Right lobe of liver (tissue), 6 donors: ENCODE data around the gene RIMS1. TPM values are rescaled to one million over a fixed set of nuclear protein-coding genes. Genes with fewer than 3 reads are reported as not detected.

Experiments
- ATAC-seq, 4 donors: fragments of 200-7000 bp; cut with Tn5 transposase; one replicate each; pipeline ENCODE4 v1.9.1; 2020; ENCODE audit warnings: mild to moderate bottlenecking in 4 of 4, moderate library complexity in 4 of 4
- DNase-seq, 3 donors: peaks; one replicate each; pipeline ENCODE4 v3.0.0-alpha.2; 2020
- H3K27ac ChIP-seq, 3 donors: fragments of 200-600 bp; one replicate each; pipeline ENCODE4 v1.8.0; 2022
- H3K27me3 ChIP-seq, 2 donors: fragments of 200-600 bp; one replicate each; pipeline ENCODE4 v1.8.0; 2022
- H3K36me3 ChIP-seq, 4 donors: fragments of 200-600 bp; sonication (generic) in 1 of 4; one replicate each; pipeline versions ENCODE4 v1.5.1 to v1.8.0; 2017 to 2022; ENCODE audit warnings: control low read depth in 1 of 4
- H3K4me1 ChIP-seq, 4 donors: fragments of 200-600 bp; sonication (generic) in 1 of 4; one replicate each; pipeline versions ENCODE4 v1.5.1 to v1.8.0; 2017 to 2022; ENCODE audit warnings: control low read depth in 1 of 4
- H3K4me3 ChIP-seq, 3 donors: fragments of 200-600 bp; one replicate each; pipeline ENCODE4 v1.8.0; 2022
- H3K9me3 ChIP-seq, 4 donors: fragments of 200-600 bp; sonication (generic) in 1 of 4; one replicate each; pipeline versions ENCODE4 v1.5.1 to v1.8.0; 2017 to 2022; ENCODE audit warnings: control low read depth in 1 of 4
- POLR2A ChIP-seq: fragments of 450-650 bp; IDR thresholded peaks from one replicate; pipeline ENCODE4 v1.6.1; 2017; ENCODE audit warnings: antibody characterized with exemption, mild to moderate bottlenecking
- WGBS: methylation state at CpG from one replicate; pipeline ENCODE4 v1.1.6; 2018; ENCODE audit warnings: low coverage, low lambda C conversion rate; ENCODE audit not compliant: insufficient coverage; ENCODE audit errors: missing lambda C conversion rate; 5-methylcytosine and 5-hydroxymethylcytosine counted together
- intact Hi-C, 2 donors: fragments of 100-400 bp; cut with DNase I; formaldehyde crosslinking; loops; one replicate each; pipeline versions ENCODE4 v1.11.2 to v1.14.1; 2022
- total RNA-seq, 6 experiments: library from RNA; depleted of rRNA in 2 of 6; stranded (reverse); fragments of >200 nt in 2 of 6; fragmentation: NEBNext Ultra II Directional in 3 of 6; extraction: Animal tissue kit (Norgen Biotek cat#: 25700) in 3 of 6; gene quantifications; one replicate each; pipeline versions ENCODE4 v1.1.0 to v1.2.4, GENCODE V29; 2016 to 2023
- TF ChIP-seq, protein P1 (sequence below), 4 donors: fragments of 200-600 bp in 3 of 4; fragments of 450-650 bp in 1 of 4; IDR thresholded peaks; one replicate each; pipeline versions ENCODE4 v1.5.1 to v1.8.0; 2016 to 2022; ENCODE audit warnings: antibody characterized with exemption in 4 of 4, mild to moderate bottlenecking in 2 of 4
- donor health status: DM: no; HTN: yes; CAD: no.
- donor health status: DM: no; HTN: no; CAD: no.
- donor health status: DM: no; HTN: no; CAD: no.
- donor health status: DM: no; HTN: yes; CAD: no.
- donor health status: DM: no; HTN: yes; CAD: no.

RIMS1 gene
- total RNA-seq, 6 experiments from 2014 or later, result 0.09 to 0.69 TPM; not detected in 4

DNA sequence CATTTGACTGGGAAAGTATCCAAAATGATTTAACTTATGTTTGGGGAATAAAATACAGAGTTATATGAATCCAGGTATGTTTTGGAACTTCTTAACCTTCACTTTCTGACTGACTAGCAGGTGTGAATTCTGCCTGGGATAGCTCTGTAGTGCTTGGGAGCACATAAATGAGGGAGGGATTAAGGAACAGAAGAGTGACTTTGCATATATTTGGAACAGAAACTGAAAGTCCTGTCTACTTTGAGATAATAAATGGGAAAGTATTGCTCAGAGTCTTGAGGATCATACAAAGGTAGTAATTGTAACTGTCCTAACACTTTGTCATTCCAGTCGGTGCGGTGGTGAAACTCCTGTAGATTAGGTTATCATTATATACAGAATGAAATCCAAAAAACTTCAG, 317.6 kb downstream of the RIMS1 start:
- Histone ChIP-seq H3K9me3 (no peaks in the 10 kb centered on the region), H3K27ac (no peak overlapping the region), H3K36me3 (no peaks in the 10 kb centered on the region), H3K4me3 (no peak overlapping the region), H3K4me1 (no peaks in the 10 kb centered on the region), H3K27me3 (no peaks in the 10 kb centered on the region)
- 46% methylated on average over 2 of the region's 2 CpGs for WGBS
- intact Hi-C loops, result no loop called here
- DNase-seq (no peak), ATAC-seq (no peak)
- TF ChIP-seq POLR2A, result no peak
- TF ChIP-seq, protein P1, sequence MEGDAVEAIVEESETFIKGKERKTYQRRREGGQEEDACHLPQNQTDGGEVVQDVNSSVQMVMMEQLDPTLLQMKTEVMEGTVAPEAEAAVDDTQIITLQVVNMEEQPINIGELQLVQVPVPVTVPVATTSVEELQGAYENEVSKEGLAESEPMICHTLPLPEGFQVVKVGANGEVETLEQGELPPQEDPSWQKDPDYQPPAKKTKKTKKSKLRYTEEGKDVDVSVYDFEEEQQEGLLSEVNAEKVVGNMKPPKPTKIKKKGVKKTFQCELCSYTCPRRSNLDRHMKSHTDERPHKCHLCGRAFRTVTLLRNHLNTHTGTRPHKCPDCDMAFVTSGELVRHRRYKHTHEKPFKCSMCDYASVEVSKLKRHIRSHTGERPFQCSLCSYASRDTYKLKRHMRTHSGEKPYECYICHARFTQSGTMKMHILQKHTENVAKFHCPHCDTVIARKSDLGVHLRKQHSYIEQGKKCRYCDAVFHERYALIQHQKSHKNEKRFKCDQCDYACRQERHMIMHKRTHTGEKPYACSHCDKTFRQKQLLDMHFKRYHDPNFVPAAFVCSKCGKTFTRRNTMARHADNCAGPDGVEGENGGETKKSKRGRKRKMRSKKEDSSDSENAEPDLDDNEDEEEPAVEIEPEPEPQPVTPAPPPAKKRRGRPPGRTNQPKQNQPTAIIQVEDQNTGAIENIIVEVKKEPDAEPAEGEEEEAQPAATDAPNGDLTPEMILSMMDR (IDR thresholded peaks at IDR 0.05), result no peak

DNA sequence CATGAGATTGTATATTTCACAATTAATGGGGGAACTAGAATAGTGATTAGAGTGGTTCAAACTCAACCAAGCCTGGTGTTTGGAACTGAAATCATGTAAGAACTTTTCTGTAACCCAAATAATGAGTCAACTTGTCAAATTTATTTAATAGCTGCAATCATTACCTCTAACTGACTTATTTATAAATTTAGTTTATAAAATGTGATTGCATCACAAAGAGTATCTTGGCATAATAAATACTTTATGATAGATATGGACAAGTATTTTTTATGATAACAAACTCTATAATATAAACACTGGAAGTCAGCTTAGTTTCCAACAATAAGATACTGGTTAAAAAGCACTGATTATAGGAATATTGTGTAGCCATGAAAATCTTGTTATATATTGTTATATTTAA, 319.1 kb downstream of the RIMS1 start:
- no peak for ATAC-seq
- no peaks in the 10 kb centered on the region for H3K9me3 ChIP-seq

DNA sequence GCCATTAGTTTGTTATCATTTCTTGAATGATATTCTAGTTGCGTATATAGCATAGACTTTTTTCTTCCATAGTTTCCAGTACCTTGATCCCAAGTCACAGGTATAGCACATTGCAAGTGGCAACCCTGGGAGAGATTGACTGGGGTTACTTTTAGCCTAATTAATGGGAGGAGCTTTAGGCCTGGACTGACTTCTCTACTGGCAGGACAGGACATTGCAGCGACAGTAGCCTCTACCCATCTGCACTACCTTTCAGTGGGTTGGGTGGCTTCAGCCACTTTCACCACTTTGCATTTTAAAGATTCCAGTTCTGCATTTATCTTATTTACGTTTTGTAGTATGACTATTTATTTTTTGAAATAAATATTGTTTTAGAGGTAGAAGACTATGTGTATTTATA, 320.3 kb downstream of the RIMS1 start:
- DNase-seq, result no peak
- TF ChIP-seq, protein P1 (IDR thresholded peaks at IDR 0.05), result no peak
- no peak for TF ChIP-seq POLR2A
- Histone ChIP-seq H3K36me3 (no peaks in the 10 kb centered on the region), H3K27me3 (no peaks in the 10 kb centered on the region), H3K9me3 (no peaks in the 10 kb centered on the region), H3K27ac (no peak overlapping the region), H3K4me3 (no peak overlapping the region), H3K4me1 (no peaks in the 10 kb centered on the region)
- ATAC-seq, result no peak
- intact Hi-C loops, result no loop called here
- 62% methylated on average over 3 of the region's 3 CpGs for WGBS

More for the DNA sequence above, 319.1 kb downstream of the RIMS1 start:
- TF ChIP-seq, protein P1 (IDR thresholded peaks at IDR 0.05), result no peak
- TF ChIP-seq POLR2A, result no peak
- intact Hi-C loops, result no loop called here
- no peak for DNase-seq
- H3K27me3 ChIP-seq, result no peaks in the 10 kb centered on the region
- no peaks in the 10 kb centered on the region for H3K36me3 ChIP-seq
- H3K4me1 ChIP-seq, result no peaks in the 10 kb centered on the region
- no peak overlapping the region for H3K27ac ChIP-seq
- no peak overlapping the region for H3K4me3 ChIP-seq

DNA sequence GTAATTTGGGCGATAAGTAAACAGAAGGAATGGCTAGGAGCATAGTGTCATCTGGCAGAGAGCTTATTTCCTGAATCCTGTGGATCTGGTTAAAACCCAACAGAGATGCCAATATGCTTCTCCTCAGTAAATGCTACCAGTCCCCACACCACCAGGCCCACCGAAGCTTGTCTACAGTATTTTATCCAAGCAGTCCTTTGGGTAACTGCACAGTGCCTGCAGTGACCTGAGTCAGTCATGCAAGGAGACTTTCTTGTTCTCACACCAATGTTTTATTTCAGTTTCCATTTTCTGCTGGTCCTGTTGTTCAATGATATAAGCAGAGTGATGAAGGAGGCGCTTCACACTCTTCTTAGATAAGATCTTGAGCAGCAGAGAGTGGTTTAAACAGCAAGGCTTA, 326.3 kb downstream of the RIMS1 start:
- intact Hi-C loops, result no loop called here
- no peaks in the 10 kb centered on the region for H3K36me3 ChIP-seq
- no peak overlapping the region for H3K4me3 ChIP-seq
- no peaks in the 10 kb centered on the region for H3K27me3 ChIP-seq
- TF ChIP-seq POLR2A, result no peak
- TF ChIP-seq, protein P1 (IDR thresholded peaks at IDR 0.05), result no peak
- no peaks in the 10 kb centered on the region for H3K9me3 ChIP-seq
- DNase-seq (no peak), ATAC-seq (no peak)
- H3K27ac ChIP-seq, result no peak overlapping the region
- peaks cover 0 to 13% (median 0%) of the 10 kb centered on the region in 4 donors for H3K4me1 ChIP-seq
- WGBS, result 50% methylated on average over 3 of the region's 3 CpGs

DNA sequence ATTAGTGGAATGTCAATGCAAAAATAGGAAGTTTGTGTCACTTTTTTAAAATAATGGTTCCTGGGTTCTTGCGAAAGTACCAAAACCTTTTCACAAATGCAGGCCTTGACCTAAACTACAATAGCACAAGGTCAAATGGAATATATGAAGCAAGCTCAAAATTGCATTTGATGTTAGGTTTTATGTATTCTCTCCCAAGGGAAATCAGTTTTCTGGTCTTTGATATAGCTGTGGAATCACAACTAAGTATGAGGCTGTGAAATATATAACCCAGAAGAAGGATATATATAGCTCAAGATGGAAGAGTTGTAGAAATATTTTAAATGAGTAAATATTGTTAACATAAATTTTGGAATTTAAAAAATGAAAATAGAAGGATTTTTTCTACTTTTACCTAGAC, 327.3 kb downstream of the RIMS1 start:
- intact Hi-C loops, result no loop called here
- Histone ChIP-seq H3K27me3 (no peaks in the 10 kb centered on the region), H3K27ac (no peak overlapping the region), H3K4me1 (peaks cover 0 to 13% (median 0%) of the 10 kb centered on the region in 4 donors), H3K36me3 (no peaks in the 10 kb centered on the region), H3K9me3 (no peaks in the 10 kb centered on the region), H3K4me3 (no peak overlapping the region)
- ATAC-seq (no peak), DNase-seq (no peak)
- no peak for TF ChIP-seq POLR2A
- TF ChIP-seq, protein P1 (IDR thresholded peaks at IDR 0.05), result no peak
- WGBS, result 82% methylated on average over 1 of the region's 1 CpG
